CD14-positive monocyte (primary cell): ENCODE data around the gene UFL1. TPM values are rescaled to one million over a fixed set of nuclear protein-coding genes. Genes with fewer than 3 reads are reported as not detected.

Experiments used
- DNase-seq, 3 donors: peaks; one replicate each; pipeline ENCODE4 v3.0.0-alpha.2; 2011 to 2022
- H2AFZ ChIP-seq: 2 replicates; pipeline ENCODE4 v1.6.0; 2012; ENCODE audit warnings: mild to moderate bottlenecking, low read depth, low read length, inconsistent platforms; ENCODE audit not compliant: insufficient read depth, poor library complexity, severe bottlenecking
- H3K27ac ChIP-seq, 2 donors: 1 replicate in 1 of 2; 2 replicates in 1 of 2; pipeline ENCODE4 v1.5.1; 2012 to 2013; ENCODE audit warnings: low read length in 2 of 2, control low read depth in 1 of 2, inconsistent platforms in 1 of 2, low read depth in 1 of 2, mild to moderate bottlenecking in 1 of 2
- H3K27me3 ChIP-seq, 2 donors: one replicate each; pipeline versions ENCODE4 v1.6.0 to v1.6.1; 2011 to 2013; ENCODE audit warnings: low read length in 2 of 2; ENCODE audit not compliant: control insufficient read depth in 2 of 2, insufficient read depth in 2 of 2
- H3K36me3 ChIP-seq, 2 donors: replicated peaks in 1 of 2; 1 replicate in 1 of 2; 2 replicates in 1 of 2; pipeline versions ENCODE4 v1.5.1 to v1.6.1; 2012 to 2013; ENCODE audit warnings: low read length in 2 of 2, control low read depth in 1 of 2, inconsistent platforms in 1 of 2, mild to moderate bottlenecking in 1 of 2; ENCODE audit not compliant: insufficient read depth in 2 of 2, control insufficient read depth in 1 of 2
- H3K4me1 ChIP-seq, 2 donors: 1 replicate in 1 of 2; 2 replicates in 1 of 2; pipeline versions ENCODE4 v1.5.1 to v1.6.1; 2012 to 2013; ENCODE audit warnings: low read length in 2 of 2, control low read depth in 1 of 2, inconsistent platforms in 1 of 2, mild to moderate bottlenecking in 1 of 2, moderate library complexity in 1 of 2; ENCODE audit not compliant: insufficient read depth in 2 of 2, control insufficient read depth in 1 of 2
- H3K4me2 ChIP-seq: replicated peaks from 2 replicates; pipeline ENCODE3; 2012; ENCODE audit warnings: low read length, moderate library complexity, mild to moderate bottlenecking; ENCODE audit not compliant: poor library complexity, severe bottlenecking; ENCODE audit errors: extremely low read depth
- H3K4me3 ChIP-seq, 3 experiments: fragments of 200-600 bp in 1 of 3; sonication (generic) in 1 of 3; replicated peaks in 1 of 3; 1 replicate in 2 of 3; 2 replicates in 1 of 3; pipeline ENCODE4 v1.5.1; 2011 to 2013; ENCODE audit warnings: low read length in 3 of 3, mild to moderate bottlenecking in 3 of 3, control low read depth in 2 of 3, low read depth in 2 of 3, inconsistent platforms in 1 of 3, moderate library complexity in 1 of 3
- H3K79me2 ChIP-seq: 2 replicates; pipeline ENCODE4 v1.6.0; 2012; ENCODE audit warnings: mild to moderate bottlenecking, control low read depth, inconsistent platforms, low read length, moderate library complexity; ENCODE audit not compliant: insufficient read depth
- H3K9ac ChIP-seq: 2 replicates; pipeline ENCODE4 v1.6.0; 2017; ENCODE audit warnings: low read length, mild to moderate bottlenecking; ENCODE audit not compliant: insufficient read depth, poor library complexity, severe bottlenecking
- H3K9me3 ChIP-seq, 2 donors: replicated peaks in 1 of 2; 1 replicate in 1 of 2; 2 replicates in 1 of 2; pipeline versions ENCODE4 v1.5.1 to v1.6.1; 2012 to 2013; ENCODE audit warnings: low read length in 2 of 2, control low read depth in 1 of 2; ENCODE audit not compliant: control insufficient read depth in 1 of 2, insufficient read depth in 1 of 2
- H4K20me1 ChIP-seq: 2 replicates; pipeline ENCODE4 v1.6.0; 2012; ENCODE audit warnings: mild to moderate bottlenecking, low read length, control low read depth, moderate library complexity; ENCODE audit not compliant: insufficient read depth
- H3K27ac Mint-ChIP-seq, 7 donors: one replicate each; pipeline ENCODE4 v1.8.0; 2020; ENCODE audit warnings: mild to moderate bottlenecking in 7 of 7, mixed read lengths in 7 of 7, moderate library complexity in 6 of 7, inconsistent platforms in 2 of 7
- H3K27me3 Mint-ChIP-seq, 3 donors: one replicate each; pipeline ENCODE4 v1.8.0; 2021 to 2022; ENCODE audit warnings: low read depth in 3 of 3, mild to moderate bottlenecking in 3 of 3, mixed read lengths in 3 of 3, moderate library complexity in 3 of 3, inconsistent platforms in 1 of 3
- H3K36me3 Mint-ChIP-seq, 2 donors: one replicate each; pipeline ENCODE4 v1.8.0; 2020; ENCODE audit warnings: mixed read lengths in 2 of 2, inconsistent platforms in 1 of 2, mild to moderate bottlenecking in 1 of 2
- H3K4me1 Mint-ChIP-seq: one replicate; pipeline ENCODE4 v1.8.0; 2020; ENCODE audit warnings: mild to moderate bottlenecking, mixed read lengths
- H3K4me3 Mint-ChIP-seq, 2 donors: one replicate each; pipeline ENCODE4 v1.8.0; 2020; ENCODE audit warnings: mild to moderate bottlenecking in 2 of 2, mixed read lengths in 2 of 2, moderate library complexity in 1 of 2
- H3K9me3 Mint-ChIP-seq, 7 donors: one replicate each; pipeline ENCODE4 v1.8.0; 2020 to 2022; ENCODE audit warnings: mixed read lengths in 7 of 7, mild to moderate bottlenecking in 6 of 7, moderate library complexity in 6 of 7, inconsistent platforms in 2 of 7
- CTCF ChIP-seq: fragments of 200-600 bp; IDR thresholded peaks from one replicate; pipeline ENCODE4 v1.8.0; 2022; ENCODE audit warnings: antibody characterized with exemption, mild to moderate bottlenecking
- WGBS: methylation state at CpG from one replicate; pipeline ENCODE4 v1.1.5; 2013; ENCODE audit warnings: missing lambda C conversion rate; ENCODE audit not compliant: insufficient coverage; 5-methylcytosine and 5-hydroxymethylcytosine counted together
- intact Hi-C, 2 donors: fragments of 100-400 bp; cut with micrococcal nuclease; formaldehyde crosslinking; loops; one replicate each; pipeline versions ENCODE4 v1.15.0 to v1.15.1; 2023
- polyA plus RNA-seq, 3 donors: library from polyadenylated mRNA; depleted of rRNA in 1 of 3; unstranded in 2 of 3; stranded (reverse) in 1 of 3; fragments of 300-500 nt in 2 of 3; fragments of >200 nt in 1 of 3; fragmentation: Illumina TruSeq in 2 of 3; gene quantifications; 1 replicate in 2 of 3; 2 replicates in 1 of 3; pipeline ENCODE4 v1.2.3, GENCODE V29; 2012 to 2021

Gene UFL1
- polyA plus RNA-seq, 3 donors: 5.4 to 16.3 (median 12.6) TPM

- no peaks in the 10 kb centered on the region for H4K20me1 ChIP-seq
- no peak for TF ChIP-seq CTCF
- Mint-ChIP-seq H3K27me3 (peaks cover 1 to 15% (median 14%) of the 10 kb centered on the region in 3 donors), H3K4me3 (no peak within 1 kb of the TSS), H3K4me1 (no peaks in the 10 kb centered on the region), H3K36me3 (no peaks in the 10 kb centered on the region), H3K27ac (peak within 1 kb of the TSS in 1 of 7 donors; percentile 70), H3K9me3 (peaks cover 0 to 6% (median 1%) of the 10 kb centered on the region in 7 donors)
- H3K4me2 ChIP-seq: no peak within 1 kb of the TSS
- no peaks in the 10 kb centered on the region for H3K4me1 ChIP-seq
- H3K79me2 ChIP-seq: no peaks in the 10 kb centered on the region
- intact Hi-C loops: no loop called here
- no peak within 1 kb of the TSS for H3K4me3 ChIP-seq
- H3K27ac ChIP-seq: no peak within 1 kb of the TSS
- no peak within 1 kb of the TSS for H2AFZ ChIP-seq
- no peaks in the 10 kb centered on the region for H3K9me3 ChIP-seq
- H3K27me3 ChIP-seq: peaks cover 3 to 8% of the 10 kb centered on the region in 2 donors
- H3K36me3 ChIP-seq: no peaks in the 10 kb centered on the region
- 20% methylated on average over 1 of the region's 3 CpGs for WGBS
- H3K9ac ChIP-seq: no peak within 1 kb of the TSS
- DNase-seq: no peak
Observed at GRCh38 chr6:96562886-96563285, 41.3 kb downstream of the UFL1 start, which contains the start of gene FHL5. Gene FHL5 (plus strand): TSS chr6:96563128. CDS start chr6:96603614, 40,486 bp downstream.

GRCh38 chr6:96563853-96564252, 42.2 kb downstream of the UFL1 start:
- H3K27me3 ChIP-seq: peaks cover 3 to 8% of the 10 kb centered on the region in 2 donors
- H3K79me2 ChIP-seq: no peaks in the 10 kb centered on the region
- H3K4me1 Mint-ChIP-seq: no peaks in the 10 kb centered on the region
- H3K27ac ChIP-seq: no peak overlapping the region
- H3K4me3 Mint-ChIP-seq: no peak overlapping the region
- no peaks in the 10 kb centered on the region for H3K36me3 Mint-ChIP-seq
- no peak overlapping the region for H3K27ac Mint-ChIP-seq
- H3K27me3 Mint-ChIP-seq: peaks cover 1 to 15% (median 14%) of the 10 kb centered on the region in 3 donors
- no peaks in the 10 kb centered on the region for H3K36me3 ChIP-seq
- no peak overlapping the region for H3K9ac ChIP-seq
- intact Hi-C loops: no loop called here
- no peaks in the 10 kb centered on the region for H4K20me1 ChIP-seq
- no peaks in the 10 kb centered on the region for H3K9me3 ChIP-seq
- H3K4me3 ChIP-seq: no peak overlapping the region
- H3K9me3 Mint-ChIP-seq: peaks cover 0 to 6% (median 1%) of the 10 kb centered on the region in 7 donors
- no peak for DNase-seq
- H3K4me2 ChIP-seq: no peak overlapping the region
- no peak overlapping the region for H2AFZ ChIP-seq
- H3K4me1 ChIP-seq: no peaks in the 10 kb centered on the region
- TF ChIP-seq CTCF: no peak
